Measurements from ENCODE around the gene ZNF586.

The ZNF586 gene

GRCh38 chr19:57813919-57814504 lies 44.5 kb downstream of the ZNF586 start:
- DNase-seq (ENCODE audit: low read depth), result no peak
- H3K4me3 ChIP-seq (ENCODE audit: low read depth, low read length), result peak overlapping the region; percentile 96
- no peak for TF ChIP-seq CTCF (conservative IDR thresholded peaks at IDR 0.05; ENCODE audit: low read depth, low read length)

- H3K4me3 ChIP-seq (ENCODE audit: low read depth, low read length), result peak within 1 kb of the TSS; percentile 96
- no peak for TF ChIP-seq CTCF (conservative IDR thresholded peaks at IDR 0.05; ENCODE audit: low read depth, low read length)
- peak; percentile 94 for DNase-seq (ENCODE audit: low read depth)
Observed at GRCh38 chr19:57814505-57815246, 45.2 kb downstream of the ZNF586 start, which contains the start of gene ZNF552. TSS of gene ZNF552 (minus strand) at chr19:57814913. CDS start at chr19:57814743, 170 bp downstream.

GRCh38 chr19:57815247-57816075 lies 46.0 kb downstream of the ZNF586 start:
- peak overlapping the region; percentile 96 for H3K4me3 ChIP-seq (ENCODE audit: low read depth, low read length)
- no peak for DNase-seq (ENCODE audit: low read depth)
- TF ChIP-seq CTCF (conservative IDR thresholded peaks at IDR 0.05; ENCODE audit: low read depth, low read length), result no peak

- no peak for TF ChIP-seq CTCF (conservative IDR thresholded peaks at IDR 0.05; ENCODE audit: low read depth, low read length)
- no peak for DNase-seq (ENCODE audit: low read depth)
- H3K4me3 ChIP-seq (ENCODE audit: low read depth, low read length), result no peak overlapping the region
Observed at GRCh38 chr19:57816652-57817051, 47.2 kb downstream of the ZNF586 start.

GRCh38 chr19:57817976-57818375 lies 48.5 kb downstream of the ZNF586 start:
- DNase-seq (ENCODE audit: low read depth), result no peak
- no peak for TF ChIP-seq CTCF (conservative IDR thresholded peaks at IDR 0.05; ENCODE audit: low read depth, low read length)
- H3K4me3 ChIP-seq (ENCODE audit: low read depth, low read length), result no peak overlapping the region

- TF ChIP-seq CTCF (conservative IDR thresholded peaks at IDR 0.05; ENCODE audit: low read depth, low read length), result no peak
- no peak for DNase-seq (ENCODE audit: low read depth)
- no peak overlapping the region for H3K4me3 ChIP-seq (ENCODE audit: low read depth, low read length)
Observed at GRCh38 chr19:57818378-57818777, 48.9 kb downstream of the ZNF586 start.

Measured in choroid plexus epithelial cell (primary cell).